Uterus (tissue), 2 donors: ENCODE data around the gene SRA1.

Experiments
- CTCF ChIP-seq, 4 experiments: fragments of 200-600 bp in 2 of 4; fragments of 450-650 bp in 2 of 4; sonication (generic) in 2 of 4; IDR thresholded peaks; one replicate each; pipeline ENCODE4 v1.5.1; 2016 to 2019; ENCODE audit warnings: antibody characterized with exemption in 4 of 4, mild to moderate bottlenecking in 2 of 4, moderate library complexity in 1 of 4
- POLR2A ChIP-seq, 2 donors: fragments of 450-650 bp; IDR thresholded peaks; one replicate each; pipeline ENCODE4 v1.6.1; 2016; ENCODE audit warnings: antibody characterized with exemption in 2 of 2, mild to moderate bottlenecking in 1 of 2, moderate library complexity in 1 of 2

DNA sequence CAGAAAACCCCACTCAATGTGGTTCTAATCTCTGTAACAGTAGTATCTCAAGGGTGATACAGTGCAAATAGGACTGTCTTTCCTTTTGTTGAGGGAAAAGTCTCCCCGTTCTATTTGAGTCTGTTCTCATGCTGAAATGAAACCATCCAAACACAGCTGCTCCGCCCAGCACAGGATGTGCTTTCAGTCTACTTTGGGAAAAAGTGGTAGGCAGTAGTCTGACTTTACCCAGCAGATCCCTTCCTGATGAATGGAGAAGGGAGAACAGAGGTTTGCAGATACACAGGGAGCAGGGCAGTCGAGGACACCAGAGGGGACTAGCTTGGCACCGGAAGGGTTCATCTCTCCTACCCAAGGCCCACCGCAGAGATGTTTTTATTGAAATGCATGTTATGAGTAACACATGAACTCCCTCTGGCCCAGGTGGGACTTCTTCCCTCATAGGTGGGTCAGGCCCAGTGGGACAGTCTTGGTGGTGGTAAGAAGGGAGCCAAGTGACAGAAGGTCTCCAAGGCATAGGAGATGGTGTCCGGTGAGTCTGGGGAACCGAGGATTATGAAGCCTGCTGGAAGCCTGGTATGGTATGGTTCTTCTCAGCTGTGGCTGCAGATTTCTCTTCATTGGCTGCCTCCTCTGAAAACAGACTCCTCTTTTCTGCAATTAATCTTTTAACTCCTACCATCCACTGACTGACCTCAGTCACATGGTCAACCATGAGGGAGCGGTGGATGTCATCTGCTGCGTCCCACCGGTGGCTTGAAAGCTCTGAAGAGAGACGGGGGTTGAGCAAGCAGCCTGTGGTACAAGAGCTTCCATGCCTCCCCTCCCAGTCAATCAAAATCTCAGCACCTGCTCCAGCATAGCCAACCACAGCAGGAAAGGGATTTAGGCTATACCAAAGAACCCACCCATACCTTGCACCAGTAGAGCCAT lies 6.9 kb downstream of the SRA1 start:
- TF ChIP-seq POLR2A (IDR thresholded peaks at IDR 0.05) (no peak), CTCF (IDR thresholded peaks at IDR 0.05) (no peak)
